ENCODE data around the gene POC1A.

Gene POC1A

DNA sequence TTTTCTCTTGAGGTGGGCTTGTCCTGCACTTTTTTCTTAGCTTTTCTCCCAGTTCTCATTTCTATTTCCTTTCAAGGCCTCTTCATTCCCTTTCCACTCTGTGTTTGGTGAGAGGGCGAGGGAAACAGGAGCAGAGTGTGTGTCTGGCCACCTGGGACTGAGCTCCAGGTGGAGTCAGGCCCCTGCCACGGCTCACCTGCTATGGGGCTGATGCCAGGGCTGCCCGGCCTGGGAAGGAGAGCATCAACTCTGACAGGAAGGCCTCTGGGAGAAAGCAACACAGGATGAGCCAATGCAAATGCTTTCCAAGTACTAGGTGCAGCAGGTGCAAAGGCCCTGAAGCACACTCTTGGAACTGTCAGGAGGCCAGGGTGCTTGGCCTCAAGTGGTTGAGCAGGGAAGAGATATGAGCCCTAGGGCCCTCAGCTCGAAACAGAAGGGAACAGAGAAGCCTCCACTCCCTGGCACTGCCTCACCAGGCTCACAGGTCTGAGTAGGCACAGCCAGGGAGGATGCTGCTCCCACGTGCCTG lies 70.6 kb downstream of the POC1A start:
- no peak for DNase-seq

DNA sequence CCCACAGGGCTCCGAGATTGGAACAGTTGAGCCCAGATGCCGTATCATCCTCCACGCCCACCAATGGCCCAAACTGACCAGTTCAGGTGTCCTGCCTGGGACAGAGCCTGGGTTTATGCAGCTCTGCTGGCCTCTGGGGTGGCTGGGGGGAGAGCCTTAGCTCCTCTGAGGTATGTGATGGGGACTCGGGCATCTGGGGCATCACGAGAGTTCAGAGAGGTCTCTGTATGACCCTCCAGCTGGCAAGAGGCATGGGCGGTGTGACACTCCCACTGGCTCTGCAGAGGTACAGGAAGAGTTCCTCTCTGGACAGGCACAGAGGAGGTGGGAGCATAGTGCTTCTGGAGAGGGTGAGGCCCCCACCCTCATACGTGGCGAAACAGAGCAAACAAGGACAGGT lies 71.3 kb downstream of the POC1A start:
- no peak for DNase-seq

DNA sequence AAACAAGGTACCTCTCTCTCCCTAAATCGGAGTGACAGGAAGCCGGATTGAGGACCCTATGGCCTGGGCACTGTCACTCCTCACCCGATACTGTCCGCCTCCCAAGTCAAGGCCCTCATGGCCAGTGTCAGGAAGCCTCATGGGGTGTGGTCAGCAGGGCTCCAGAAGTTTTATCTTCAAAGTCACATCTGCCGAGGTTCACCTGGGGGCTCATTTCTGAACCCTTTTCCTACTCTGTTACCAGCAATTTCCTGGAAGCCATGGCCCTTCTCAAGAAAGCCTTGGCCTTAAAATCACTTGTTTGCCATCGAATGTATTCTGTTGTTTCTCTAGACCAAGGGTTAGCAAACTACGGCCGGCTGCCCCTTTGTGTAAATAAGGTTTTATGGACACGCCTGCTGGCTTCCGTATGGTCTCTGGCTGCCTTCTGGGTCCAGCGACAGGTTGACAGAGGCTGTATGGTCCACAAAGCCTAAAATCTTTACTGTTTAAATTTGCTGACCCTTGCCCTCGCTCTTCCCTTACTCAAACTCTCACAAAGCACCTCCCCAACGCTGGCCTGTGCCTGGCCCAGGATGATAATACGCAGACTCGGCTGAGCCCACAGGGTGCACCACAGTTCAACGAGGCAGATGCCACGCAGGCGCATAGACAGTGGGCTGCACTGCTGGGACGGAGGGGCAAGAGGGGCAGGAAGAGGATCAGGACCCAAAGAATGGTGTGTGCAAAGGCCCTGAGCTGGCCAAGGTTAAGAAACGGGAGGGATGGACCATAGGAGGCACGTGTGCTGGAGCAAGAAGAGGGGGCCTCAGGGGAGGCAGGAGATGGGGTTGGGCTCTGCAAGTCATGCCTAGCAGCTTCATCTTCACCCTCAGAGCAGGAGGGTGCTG lies 73.1 kb downstream of the POC1A start:
- DNase-seq, result no peak

DNA sequence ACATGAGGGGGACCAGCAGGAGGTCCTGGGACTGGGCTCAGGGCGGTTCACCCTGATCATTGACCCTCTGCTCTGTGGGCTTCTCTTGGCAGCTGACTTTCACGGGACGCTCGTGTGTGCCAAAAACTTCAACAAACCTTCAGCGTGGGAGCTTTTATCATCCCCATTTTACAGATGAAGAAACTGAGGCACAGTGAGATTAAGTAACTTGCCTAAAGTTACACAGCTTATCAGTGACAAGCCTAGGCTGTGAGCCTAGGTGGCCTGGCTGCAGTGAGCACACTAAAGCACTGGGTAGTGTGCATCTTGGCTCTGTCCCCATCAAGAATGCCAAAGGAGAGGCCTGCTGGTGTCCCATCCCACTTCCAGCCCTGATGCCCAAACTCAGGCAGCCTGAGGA lies 74.3 kb downstream of the POC1A start:
- DNase-seq, result no peak

DNA sequence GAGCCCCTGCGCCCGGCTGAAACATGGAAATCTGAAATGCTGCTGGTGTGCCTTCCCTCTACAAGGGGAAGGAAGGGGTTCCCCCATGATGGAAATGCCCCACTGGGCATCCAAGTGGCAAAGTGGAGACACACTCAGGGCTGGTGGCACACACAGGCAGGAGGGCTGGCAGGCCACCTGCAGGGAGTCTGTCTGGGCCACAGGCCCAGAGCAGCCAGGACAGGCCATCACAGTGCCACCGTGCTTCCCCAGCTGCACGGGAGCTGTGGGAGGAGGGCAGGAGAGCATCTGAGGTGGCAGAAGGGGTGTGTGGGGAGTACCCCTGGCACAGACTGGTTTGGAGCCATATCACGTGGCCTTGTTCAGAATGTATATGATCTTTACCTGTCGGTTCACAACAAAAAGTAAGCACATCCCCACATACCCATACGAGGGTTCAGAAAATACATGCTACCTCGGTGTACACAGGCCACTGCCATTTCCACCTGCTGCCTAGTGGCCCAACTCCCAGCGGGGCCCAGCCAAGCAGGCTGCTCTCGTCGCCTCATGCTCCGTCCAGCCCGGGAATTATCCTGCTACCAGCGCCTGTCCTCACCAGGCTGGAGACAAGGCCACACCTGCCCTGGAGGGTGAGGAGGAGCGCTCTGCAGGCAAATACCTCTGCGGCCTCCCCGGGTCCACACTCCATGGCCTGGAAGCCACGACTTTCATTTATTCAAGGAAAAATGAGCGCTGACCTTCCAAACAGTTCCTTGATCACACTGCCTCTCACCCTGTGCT lies 75.3 kb downstream of the POC1A start:
- DNase-seq, result no peak

DNA sequence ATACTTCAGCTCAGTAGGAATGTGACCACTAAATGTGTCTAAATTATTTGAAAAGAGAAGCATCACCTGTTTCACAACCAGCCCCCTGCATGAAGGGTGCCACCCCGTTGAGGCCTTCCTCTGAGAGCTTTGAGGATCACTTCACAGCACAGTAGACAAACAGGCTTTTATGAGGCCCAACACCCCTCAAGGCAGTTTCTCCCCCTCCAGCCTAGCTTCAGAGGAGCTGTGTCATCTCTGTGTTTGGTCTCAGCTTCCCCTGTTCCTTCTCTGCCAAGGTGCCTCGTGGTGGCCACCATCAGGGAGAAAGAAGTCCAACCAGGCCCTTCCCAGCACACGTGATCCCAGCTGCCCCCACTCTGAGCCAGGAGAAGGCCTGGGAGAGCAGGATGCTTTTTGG lies 76.3 kb downstream of the POC1A start:
- DNase-seq, result no peak

DNA sequence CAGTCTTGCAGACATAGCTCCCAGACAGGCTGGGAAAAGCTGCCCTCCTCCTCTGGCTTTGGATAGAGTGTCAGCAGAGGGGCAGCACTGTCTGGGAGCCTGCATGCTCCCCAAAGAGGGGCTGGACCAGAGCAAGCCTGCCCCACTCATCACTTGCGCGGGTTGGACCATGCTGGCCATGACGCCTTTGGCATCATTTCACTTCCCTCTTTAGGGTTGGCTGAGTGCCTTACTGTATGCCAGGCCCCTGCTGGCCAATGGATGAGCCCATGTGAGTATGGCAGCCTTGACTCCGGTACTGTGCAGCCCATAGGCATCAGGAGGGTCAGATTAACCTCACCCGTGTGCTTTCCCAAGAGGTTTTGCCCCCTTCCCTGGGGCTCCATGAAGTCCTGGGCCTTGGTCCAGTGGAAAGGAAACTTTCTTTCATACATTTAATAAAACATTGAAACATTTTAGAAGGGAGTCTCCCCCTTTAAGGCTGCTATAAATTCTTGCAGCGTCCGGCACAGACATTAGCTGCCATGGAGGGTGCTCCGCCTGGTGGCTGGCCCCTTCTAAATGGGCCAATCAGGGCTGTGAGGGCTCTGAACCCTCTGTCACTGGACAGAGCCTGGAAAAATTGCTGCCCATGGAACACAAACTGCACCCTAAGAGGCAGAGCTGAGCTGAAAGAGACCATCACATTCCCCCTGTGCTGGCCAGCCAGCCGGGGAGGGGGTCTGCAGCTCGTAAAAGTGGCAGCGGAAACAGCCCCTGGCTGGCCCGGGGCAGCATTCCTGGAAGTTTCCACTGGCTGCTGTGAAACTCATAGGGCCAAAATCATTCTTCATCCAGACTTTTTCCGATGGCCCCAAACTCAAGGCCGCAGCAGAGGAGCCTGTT lies 77.1 kb downstream of the POC1A start:
- DNase-seq, result no peak

DNA sequence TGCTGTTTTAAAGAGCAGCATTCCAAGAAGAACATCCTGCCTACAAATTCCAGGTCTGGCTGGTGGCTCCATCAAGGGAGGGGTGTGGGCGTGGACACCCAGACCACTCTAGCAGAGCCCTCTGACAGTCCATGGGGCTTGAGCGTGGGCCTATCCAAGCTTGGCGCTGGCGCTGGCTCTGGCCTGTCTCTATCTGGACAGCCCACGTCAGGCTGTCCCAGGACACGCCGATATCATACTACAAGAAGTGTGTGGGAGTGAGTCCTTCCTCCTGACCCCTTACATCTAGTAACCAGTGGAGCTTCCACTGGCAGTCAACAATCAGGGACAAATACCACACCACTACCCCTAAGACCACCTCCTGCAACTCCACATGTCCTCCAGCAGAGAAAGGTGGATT lies 80.7 kb downstream of the POC1A start:
- no peak for DNase-seq

DNA sequence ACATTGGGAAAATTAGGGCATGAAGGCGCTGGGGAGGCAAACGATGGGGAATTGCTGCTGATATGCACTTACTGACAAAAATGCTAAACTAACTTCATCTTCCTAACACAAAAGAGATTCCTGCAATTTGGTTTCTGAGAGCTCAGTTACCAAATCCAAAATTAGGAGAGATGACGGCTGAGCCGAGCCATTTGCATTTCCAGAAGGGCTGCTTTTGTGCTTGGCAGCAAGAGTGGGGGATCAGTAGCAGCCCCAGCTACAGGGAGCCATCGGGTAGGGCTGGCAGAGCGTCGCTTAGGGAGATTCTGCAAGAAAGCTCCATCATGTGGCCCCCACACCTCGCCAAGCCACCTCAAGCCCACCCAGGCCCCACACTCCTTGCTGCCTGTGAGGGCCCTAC lies 81.8 kb downstream of the POC1A start:
- no peak for DNase-seq

DNA sequence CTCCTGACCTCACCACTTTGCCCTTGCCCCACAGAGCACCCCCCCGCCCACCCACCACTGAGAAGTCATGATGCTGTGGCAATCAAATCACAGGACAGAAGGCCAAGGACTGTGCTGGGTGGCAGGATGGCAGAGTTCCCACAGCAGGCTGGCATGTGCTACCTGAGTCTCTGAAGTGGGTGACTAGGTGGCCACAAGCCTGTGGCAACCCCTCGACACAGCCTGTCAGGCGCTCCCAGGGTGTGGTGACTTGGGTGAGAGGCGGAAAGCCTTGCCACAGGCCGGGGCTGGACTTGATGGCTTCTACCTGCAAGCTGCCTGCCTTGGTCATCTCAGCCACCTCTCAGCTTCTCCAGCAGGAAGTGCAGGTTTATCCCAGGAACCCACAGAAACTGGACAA lies 82.2 kb downstream of the POC1A start:
- DNase-seq, result no peak

DNA sequence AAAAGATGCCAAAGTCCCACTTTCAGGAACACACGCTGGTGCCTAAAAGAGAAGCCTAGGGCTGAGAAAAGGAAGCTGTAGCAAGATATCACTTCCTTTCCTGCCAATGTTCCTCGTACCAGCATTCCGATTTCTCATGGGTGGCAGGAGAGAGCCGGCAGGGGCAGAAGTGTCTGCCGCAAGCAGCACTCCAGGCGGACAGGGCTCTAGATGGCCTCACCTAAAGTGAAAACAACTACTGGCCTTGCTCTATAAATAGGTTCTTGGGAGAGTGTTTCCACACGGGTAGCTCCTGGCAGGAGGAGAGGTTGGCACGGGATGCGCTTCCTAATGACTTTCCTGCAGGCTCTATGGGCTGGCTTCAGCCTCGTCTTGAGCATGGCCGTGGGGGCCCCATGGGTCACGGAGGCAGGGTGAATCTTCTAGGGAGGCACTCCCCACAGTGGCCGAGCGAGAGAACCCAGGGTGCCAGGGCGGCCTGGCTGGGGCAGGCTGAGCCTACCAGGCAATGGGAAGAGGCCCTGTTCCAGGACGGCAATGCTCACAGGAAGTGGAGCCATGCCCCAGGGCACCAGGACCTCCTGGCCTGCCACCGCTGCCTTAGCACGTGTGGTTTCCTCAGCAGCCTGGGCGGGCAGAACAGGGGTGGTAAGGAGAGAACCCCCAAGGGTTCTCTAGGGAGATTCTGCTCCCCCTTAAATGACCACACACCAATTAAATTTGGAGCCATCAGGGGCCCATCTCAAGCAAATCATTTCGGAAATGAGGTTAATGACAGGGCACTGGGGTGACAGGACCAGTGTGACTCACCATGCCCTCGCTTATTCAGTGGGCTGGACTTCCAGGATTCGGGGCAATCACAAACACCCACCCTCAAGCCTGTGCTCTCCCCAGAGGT lies 83.2 kb downstream of the POC1A start:
- no peak for DNase-seq

DNA sequence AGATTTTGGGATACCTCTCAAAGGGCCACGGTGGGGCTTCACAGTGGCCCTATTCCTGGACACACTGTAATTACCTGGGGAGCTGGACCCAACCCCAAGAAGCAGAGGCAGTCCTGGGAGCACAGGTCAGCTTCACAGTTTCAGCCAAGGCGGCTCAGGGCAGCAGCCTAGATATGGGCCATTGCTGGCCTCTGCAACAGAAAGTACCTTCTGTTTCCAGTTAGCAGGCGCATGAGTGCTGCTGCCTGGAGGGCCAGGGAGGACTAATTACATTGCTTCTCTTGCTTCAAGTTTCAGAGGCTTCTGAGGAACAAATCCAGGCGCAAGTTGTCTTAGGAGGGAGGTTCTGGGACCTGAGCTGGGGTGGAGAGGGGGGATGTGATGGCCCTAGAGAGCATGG lies 84.4 kb downstream of the POC1A start:
- no peak for DNase-seq

DNA sequence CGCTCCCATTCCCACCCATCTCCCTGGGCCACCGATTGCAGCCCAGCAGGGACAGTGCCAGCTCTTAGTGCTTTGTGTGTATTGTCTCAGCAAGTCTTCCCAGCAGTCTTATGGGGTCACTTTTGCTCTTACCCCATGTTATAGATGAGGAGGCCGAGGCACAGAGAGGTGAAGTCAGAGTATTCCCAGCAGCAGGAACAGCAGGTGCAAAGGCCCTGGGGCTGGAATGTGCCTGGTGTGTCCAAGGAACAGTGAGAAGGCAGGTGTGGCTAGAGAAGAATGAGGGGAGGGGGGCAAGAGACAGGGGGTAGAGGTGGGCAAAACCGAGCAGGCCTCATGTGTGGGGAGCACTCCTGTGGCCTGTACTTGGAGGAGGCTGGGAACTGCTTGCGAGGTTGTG lies 85.1 kb downstream of the POC1A start:
- no peak for DNase-seq

DNA sequence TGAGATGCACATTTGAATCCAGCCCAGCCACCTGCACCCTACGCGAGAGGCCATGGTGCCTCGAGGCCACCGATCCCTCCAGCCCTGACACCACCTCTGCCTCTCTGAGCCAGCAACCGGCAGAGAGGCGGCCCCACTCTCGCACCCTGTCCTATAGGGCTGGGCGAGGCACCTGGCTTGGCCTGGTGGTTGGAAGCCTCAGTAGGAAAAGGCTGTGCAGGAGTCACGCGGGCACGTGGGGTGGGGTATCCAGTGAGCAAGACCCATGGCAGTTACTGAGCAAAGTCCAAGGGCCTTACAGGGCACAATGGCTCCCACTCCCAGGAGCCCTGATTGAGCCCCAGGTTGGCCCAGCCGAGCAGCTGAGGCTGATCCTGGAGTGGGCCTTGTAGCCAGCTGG lies 85.5 kb downstream of the POC1A start:
- DNase-seq, result no peak

DNA sequence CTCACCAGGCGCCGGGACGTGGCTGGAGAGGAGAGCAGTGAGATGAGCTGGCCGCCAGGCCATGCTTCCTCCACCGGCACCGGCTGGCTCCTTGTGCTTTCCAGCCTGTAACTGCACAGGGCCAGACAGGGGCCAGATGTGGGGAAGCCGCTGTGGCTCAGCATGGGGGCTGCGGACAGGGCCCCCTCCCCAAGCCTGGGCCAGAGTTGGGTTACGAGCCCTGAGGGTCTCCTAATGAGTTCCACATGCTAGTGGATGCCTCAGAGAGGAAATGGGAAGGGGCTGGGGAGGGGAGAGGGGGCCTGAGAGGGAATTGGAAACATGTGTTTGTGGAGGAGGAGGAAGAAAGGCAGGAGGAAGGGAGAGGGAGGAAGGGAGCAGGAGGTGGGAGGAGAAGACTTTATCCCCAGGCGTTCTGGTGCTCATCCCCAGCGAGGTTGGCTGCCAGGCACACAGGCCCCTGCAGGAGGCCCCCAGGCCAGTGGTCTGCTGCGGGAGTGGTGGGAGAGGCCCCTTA lies 86.1 kb downstream of the POC1A start:
- no peak for DNase-seq

DNA sequence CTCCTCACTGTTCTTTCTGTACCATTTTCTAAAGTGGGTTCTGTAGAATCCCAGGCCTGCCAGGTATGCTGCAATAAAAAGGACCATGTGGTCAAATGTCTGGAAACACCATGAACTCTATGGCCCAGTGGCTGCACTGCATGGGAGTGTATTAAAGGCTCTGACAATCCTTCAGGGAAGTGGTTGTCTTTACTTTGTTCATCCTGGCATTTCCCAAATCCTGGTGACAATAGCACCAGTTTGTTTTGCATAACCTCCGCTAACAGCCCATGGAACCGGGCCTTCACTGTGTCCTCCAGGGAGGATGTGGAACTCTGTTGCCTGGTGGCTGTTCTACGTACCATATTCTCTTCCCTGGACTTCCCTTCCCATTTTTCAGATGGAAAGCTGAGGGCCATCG lies 86.7 kb downstream of the POC1A start:
- no peak for DNase-seq

DNA sequence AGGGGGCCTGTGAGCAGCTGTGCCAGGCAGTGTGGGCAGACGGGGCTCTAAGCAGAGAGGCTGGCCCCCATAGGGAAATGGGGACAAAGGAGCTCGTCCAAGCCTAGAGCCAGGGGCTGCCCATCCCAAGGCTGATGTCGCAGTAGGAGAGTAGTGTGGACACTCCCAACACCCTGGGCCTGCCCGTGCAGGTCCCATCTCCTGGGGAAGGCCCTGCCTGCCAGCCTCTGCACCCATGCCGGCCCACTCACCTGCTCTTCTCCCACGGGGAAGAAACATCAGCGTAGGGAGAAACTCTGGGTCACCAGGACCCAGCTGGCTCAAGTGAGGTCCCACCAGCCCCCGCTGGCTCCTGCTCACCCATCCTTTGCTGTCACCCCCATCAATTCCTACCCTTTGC lies 87.2 kb downstream of the POC1A start:
- no peak for DNase-seq

DNA sequence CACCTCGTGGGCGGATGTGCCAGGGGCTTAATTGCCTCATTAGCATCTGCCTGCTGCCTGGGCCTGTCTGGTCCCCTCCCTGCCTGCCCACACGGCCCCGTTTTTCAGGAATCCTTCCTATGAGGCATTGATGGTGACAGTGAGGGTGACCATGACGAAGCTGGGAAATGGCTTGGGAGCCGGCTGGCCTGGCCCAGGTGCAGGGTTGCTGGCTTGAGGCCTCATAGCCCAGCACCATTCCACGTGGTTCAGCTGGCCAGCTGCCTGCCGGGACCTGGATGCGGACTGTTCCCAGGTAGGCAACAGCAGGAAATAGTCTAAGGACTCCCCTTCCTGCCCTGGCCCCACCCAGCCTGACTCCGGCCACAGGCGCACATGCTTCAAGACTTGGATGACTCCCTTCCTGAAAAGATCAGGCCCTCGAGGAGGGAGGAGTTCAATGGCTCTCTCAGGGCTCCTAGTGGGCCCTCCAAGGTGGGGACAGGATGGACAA lies 88.9 kb downstream of the POC1A start:
- no peak for DNase-seq

DNA sequence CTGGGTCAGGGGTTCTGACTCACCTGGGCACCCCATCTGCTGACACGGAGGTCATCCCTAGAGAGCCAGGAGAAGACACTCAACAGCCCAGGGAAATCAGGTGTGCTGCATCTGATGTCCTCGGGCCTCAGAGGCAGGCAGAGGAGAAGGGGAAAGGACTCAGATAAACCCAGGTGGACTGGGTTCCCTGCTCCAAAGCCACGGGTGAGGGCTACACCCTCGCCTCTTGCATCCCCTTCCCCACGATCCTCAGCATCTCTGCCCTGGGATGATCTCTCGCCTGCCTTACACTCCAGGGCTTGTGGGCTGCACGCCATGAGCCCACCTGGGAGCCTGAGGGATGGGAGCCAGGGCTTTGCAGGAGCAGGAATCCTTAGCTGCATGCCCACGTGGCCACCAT lies 89.7 kb downstream of the POC1A start:
- no peak for DNase-seq

DNA sequence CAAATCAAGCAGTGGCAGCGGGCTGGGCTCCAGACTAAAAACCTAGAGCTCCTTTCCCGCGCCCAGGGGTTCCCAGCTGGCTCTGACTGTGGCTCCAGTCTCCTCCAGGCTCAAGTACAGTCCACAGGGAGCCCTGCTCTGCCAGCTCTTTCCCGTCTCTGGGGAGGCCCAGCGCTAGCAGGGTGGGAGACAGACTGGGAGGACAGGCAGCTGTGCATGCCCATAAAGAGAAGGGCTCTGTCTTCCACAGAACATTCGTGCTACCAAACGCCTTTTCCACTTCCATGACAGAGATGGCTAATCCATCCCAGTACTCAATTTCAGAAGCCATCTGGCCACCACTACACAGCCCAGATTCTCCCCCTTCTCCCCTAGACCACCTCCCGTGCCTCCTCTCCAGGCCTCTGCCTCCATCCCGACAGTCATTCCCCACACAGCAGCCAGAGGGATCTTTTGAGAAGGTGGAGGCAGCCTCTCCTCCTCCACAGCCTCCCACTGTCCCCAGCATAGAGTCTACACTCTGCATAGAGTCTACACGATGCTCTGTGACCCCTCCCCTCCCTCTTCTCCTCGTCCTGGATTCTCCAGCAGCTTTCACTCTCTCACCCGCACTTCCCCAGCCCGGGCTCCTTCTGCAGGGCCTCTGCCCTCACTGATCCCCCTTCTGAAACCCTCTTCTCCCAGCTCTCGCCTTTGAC lies 91.0 kb downstream of the POC1A start:
- DNase-seq, result peak; percentile 14

DNA sequence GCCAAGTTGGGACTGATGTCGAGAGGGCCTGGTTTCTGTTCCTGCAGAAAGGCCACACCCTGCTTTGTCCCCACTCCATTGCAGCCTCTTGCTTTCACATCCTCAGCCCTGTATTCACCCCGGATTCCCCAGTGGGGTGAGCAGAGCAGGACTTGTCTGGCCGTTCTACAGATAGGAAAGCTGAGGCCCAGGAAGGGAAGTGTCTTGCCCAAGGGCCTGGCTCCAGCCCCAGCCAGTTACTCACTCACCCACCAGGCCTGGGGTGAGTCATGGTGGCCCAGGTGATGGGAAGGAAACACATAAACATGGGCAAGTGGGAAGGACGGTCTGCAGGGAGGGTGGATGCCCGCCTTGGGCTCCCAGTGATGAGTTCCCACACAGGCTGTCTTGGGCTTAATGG lies 91.7 kb downstream of the POC1A start:
- no peak for DNase-seq

All from NCI-H1092 treated with DMSO at 0.1 percent for 48 hours (cell line).